HG02884 (cell line): ENCODE measurements around the gene SRM.
A peak's percentile ranks its signal among the peaks of the same experiment; 100 is the strongest.
"Not testable (repeated sequence)": the region's sequence is repeated elsewhere in the genome, so short reads cannot be mapped to it uniquely, and the experiment has no call there.

Experiments
- ATAC-seq: cut with Tn5 transposase; IDR thresholded peaks from one replicate; pipeline ENCODE4 v1.9.1; 2021; ENCODE audit warnings: mild to moderate bottlenecking, moderate library complexity; ENCODE audit not compliant: unreplicated experiment

SRM gene

GRCh38 chr1:11024154-11024873, 35.5 kb downstream of the SRM start:
- ATAC-seq = no peak

- no peak for ATAC-seq
Measured at GRCh38 chr1:11023201-11023600, 36.6 kb downstream of the SRM start.

GRCh38 chr1:11019971-11020370, 39.8 kb downstream of the SRM start:
- ATAC-seq = no peak

- ATAC-seq = not testable (repeated sequence)
Measured at GRCh38 chr1:11019358-11019757, 40.5 kb downstream of the SRM start.

- ATAC-seq = no peak
Measured at GRCh38 chr1:11013160-11013531, 46.7 kb downstream of the SRM start.

GRCh38 chr1:11012260-11013159, 47.3 kb downstream of the SRM start, which contains the start of gene TARDBP:
Gene TARDBP, plus strand, starts transcription at chr1:11012654. Its CDS starts 1,074 bp downstream, at chr1:11013728.
- peak; percentile 82 for ATAC-seq
